WI38 (cell line): ENCODE results near the gene PPP2R5D.

ENCODE experiments used
- H3K4me3 ChIP-seq: 2 replicates; pipeline ENCODE4 v1.5.1; 2011; ENCODE audit warnings: low read depth, mild to moderate bottlenecking, control low read depth, low read length
- TF ChIP-seq, protein P1 (sequence below): IDR thresholded peaks from 2 replicates; pipeline ENCODE4 v1.5.1; 2012; ENCODE audit warnings: low read depth, mild to moderate bottlenecking, control low read depth, low read length

The PPP2R5D gene

DNA sequence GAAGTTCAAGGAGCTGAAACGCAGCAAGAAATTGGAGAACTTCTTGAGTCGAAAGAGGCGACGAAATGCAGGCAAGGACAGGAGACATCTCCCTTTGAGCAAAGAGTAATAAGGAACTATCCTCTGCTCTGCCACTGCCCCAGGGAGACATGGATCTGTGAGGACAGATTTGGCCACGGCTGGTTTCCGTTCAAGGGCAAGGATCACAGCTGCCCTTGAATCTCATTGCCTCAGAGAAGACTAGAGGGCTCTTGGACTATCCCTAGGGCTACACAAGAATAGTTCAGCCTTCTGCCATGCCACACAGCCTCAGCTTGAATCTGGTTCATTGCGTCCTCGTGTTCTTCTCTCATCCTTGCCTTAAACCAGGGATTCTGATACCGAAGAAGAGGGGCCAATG, 44.8 kb downstream of the PPP2R5D start:
- no peak overlapping the region for H3K4me3 ChIP-seq
- TF ChIP-seq, protein P1, sequence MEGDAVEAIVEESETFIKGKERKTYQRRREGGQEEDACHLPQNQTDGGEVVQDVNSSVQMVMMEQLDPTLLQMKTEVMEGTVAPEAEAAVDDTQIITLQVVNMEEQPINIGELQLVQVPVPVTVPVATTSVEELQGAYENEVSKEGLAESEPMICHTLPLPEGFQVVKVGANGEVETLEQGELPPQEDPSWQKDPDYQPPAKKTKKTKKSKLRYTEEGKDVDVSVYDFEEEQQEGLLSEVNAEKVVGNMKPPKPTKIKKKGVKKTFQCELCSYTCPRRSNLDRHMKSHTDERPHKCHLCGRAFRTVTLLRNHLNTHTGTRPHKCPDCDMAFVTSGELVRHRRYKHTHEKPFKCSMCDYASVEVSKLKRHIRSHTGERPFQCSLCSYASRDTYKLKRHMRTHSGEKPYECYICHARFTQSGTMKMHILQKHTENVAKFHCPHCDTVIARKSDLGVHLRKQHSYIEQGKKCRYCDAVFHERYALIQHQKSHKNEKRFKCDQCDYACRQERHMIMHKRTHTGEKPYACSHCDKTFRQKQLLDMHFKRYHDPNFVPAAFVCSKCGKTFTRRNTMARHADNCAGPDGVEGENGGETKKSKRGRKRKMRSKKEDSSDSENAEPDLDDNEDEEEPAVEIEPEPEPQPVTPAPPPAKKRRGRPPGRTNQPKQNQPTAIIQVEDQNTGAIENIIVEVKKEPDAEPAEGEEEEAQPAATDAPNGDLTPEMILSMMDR: no peak

DNA sequence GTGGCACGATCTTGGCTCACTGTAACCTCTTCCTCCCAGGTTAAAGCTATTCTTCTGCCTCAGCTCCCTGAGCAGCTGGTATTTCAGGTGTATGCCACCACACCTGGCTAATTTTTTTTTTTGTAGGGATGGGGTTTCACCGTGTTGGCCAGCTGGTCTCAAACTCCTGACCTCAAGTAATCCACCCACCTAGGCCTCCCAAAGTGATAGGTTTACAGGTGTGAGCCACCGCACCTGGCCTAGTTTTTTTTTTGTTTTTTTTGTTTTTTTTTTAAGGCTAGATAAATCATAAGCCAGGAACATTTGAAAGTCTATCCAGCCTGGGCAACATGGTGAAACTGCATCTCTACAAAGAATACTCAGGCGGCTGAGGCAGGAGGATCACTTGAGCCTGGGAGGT, 48.0 kb downstream of the PPP2R5D start:
- TF ChIP-seq, protein P1: no peak
- H3K4me3 ChIP-seq: no peak overlapping the region

DNA sequence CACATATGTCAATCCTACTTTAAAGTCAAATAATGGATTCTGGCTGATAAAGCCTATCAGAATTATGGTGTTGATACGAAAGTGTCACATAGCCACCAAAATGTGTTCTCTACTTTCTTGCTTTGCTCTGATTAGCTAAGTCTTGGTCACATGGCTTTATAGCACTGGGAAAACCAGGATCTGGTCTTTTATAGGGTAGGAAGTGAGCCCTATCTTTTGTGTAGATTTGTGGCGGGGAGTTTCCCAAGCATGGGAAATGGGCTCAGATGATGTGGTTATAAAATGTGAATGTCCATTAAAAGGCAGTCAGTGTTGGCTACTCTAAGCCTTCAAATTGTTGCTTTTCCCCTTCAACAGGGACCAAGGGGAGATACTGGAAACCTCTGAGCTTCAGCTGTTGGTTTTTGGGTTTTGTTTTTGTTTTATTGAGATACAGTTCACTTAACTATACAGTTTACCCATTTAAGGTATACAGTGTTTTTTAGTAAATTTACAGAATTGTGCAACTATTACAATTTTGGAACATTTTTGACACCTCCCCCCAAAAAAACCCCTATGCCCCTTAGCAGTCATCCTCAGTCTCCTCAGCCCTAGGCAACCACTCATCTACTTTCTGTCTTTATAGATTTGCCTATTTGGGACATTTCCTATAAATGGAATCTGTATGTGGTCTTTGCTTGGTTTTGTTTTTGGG, 49.3 kb downstream of the PPP2R5D start:
- H3K4me3 ChIP-seq: no peak overlapping the region
- TF ChIP-seq, protein P1: no peak

DNA sequence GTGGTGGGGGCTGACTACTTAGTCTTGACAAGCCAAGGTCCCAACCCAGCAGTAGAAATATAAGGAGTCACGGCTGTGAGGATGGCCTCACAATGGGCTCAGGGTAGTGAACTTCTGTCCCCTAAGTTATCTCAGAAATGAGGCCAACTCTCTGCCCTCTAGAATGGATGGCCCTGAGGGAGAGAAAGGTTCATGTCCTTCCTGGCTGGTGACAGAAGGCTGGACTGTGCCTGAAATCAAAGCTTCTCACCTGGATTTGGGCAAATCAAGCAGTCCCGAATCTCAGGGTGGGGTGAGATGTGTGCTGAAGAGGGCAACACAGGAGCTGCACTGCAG, 49.8 kb downstream of the PPP2R5D start:
- no peak overlapping the region for H3K4me3 ChIP-seq
- TF ChIP-seq, protein P1: no peak

DNA sequence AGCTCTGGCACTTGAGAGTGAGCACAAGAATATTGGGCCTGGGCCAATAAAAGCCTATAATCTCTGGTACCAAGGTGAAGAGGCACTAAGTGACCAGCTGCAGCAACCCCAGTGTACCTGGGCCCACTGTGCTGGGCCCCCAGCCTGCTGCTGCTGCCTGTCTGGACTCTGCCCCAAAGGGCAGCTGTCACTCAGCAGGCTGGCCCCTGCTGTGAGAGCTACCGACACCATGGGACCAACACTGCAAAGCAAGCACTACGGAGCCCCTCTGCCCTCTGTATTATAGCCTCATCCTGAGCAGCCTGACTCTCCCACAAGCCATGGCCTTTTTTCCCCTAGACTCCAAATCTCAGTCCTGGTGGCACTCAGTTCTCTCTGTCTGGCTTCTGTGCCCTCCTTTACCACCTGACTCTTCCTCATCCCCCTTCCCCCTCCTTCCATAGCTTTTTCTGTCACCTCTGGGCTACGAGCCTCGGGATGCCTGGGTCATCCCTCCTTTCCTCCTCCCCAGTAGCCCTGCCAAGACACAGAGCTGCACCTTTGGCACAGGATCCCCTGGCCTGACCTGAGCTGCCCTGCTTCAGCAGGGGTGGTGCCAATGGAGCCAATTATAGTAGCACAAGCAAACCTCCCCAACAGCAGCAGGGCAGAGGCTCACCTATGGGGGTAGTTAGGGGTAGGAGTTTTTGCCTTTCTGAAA, 51.3 kb downstream of the PPP2R5D start:
- no peak overlapping the region for H3K4me3 ChIP-seq
- TF ChIP-seq, protein P1: no peak

DNA sequence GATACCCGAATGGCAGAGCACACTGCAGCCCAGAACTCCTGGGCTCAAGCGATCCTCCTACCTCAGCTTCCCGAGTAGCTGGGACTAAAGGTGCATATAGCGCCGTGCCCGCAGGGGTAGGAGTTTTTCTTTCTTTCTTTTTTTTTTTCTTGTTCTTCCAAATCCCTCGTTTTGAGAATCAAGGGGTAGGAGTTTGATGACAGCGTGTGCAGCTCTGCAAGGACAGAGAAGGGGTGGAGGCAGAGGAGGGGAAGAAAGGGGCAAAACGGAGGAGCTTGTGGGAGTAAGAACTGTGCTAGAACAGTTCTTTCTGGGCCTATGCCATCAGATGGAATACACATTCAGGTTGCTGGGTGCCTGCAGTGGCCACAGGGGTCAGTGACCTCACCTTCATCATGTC, 52.3 kb downstream of the PPP2R5D start:
- no peak overlapping the region for H3K4me3 ChIP-seq
- TF ChIP-seq, protein P1: no peak

DNA sequence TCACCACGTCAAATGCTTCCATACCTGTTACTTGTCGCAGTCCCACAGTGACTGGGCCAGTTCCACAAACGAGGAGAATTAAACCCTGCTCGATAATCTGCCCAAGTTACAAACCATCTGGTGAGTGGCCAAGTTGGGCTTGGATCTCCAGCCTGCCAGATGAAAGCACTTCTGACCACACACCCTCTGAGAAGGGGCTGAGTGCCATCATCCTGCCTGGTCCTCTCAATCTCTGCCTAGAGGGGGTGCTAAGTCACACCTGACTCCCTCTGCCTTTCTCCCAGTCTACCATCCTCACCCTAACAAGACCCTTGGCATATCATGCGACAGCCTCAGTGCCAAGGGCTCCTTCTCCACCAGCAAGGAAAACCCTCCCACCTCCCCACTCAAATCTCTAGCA, 52.8 kb downstream of the PPP2R5D start:
- no peak overlapping the region for H3K4me3 ChIP-seq
- TF ChIP-seq, protein P1: no peak
